Heart left ventricle (tissue), 16 donors: ENCODE measurements around the gene COPE. TPM values are rescaled to one million over a fixed set of nuclear protein-coding genes. Genes with fewer than 3 reads are reported as not detected.

Source experiments
- ATAC-seq, 4 donors: fragments of 200-7000 bp; cut with Tn5 transposase; one replicate each; pipeline ENCODE4 v1.9.1; 2020 to 2022; ENCODE audit warnings: moderate library complexity in 4 of 4, mild to moderate bottlenecking in 3 of 4, moderate number of reproducible peaks in 1 of 4
- DNase-seq, 5 donors: peaks; one replicate each; pipeline ENCODE4 v3.0.0-alpha.2; 2020
- H3K27ac ChIP-seq, 12 donors: fragments of 200-600 bp; sonication (generic) in 4 of 12; one replicate each; pipeline versions ENCODE4 v1.5.0 to v1.8.0; 2016 to 2022; ENCODE audit warnings: mild to moderate bottlenecking in 2 of 12
- H3K27me3 ChIP-seq, 9 donors: fragments of 200-600 bp; sonication (generic) in 2 of 9; one replicate each; pipeline versions ENCODE4 v1.5.1 to v1.8.0; 2016 to 2022; ENCODE audit warnings: mild to moderate bottlenecking in 3 of 9
- H3K36me3 ChIP-seq, 9 donors: fragments of 200-600 bp; sonication (generic) in 2 of 9; one replicate each; pipeline versions ENCODE4 v1.5.0 to v1.8.0; 2018 to 2022; ENCODE audit warnings: mild to moderate bottlenecking in 2 of 9
- H3K4me1 ChIP-seq, 12 donors: fragments of 200-600 bp; sonication (generic) in 4 of 12; one replicate each; pipeline versions ENCODE4 v1.5.0 to v1.8.0; 2016 to 2022; ENCODE audit warnings: mild to moderate bottlenecking in 3 of 12
- H3K4me3 ChIP-seq, 12 donors: fragments of 200-600 bp; sonication (generic) in 4 of 12; one replicate each; pipeline versions ENCODE4 v1.5.0 to v1.8.0; 2017 to 2022; ENCODE audit warnings: mild to moderate bottlenecking in 9 of 12, moderate library complexity in 4 of 12
- H3K9me3 ChIP-seq, 12 donors: fragments of 200-600 bp; sonication (generic) in 4 of 12; one replicate each; pipeline versions ENCODE4 v1.5.0 to v1.8.0; 2016 to 2022; ENCODE audit warnings: mild to moderate bottlenecking in 1 of 12
- POLR2A ChIP-seq, 2 donors: fragments of 450-650 bp; IDR thresholded peaks; one replicate each; pipeline ENCODE4 v1.6.1; 2017; ENCODE audit warnings: antibody characterized with exemption in 2 of 2, mild to moderate bottlenecking in 2 of 2, moderate library complexity in 2 of 2
- WGBS, 4 donors: extraction: QIAGEN DNeasy Blood & Tissue Kit in 2 of 4; methylation state at CpG; one replicate each; pipeline versions ENCODE4 v1.1.5 to v1.1.7; 2013 to 2018; 5-methylcytosine and 5-hydroxymethylcytosine counted together
- intact Hi-C, 10 donors: fragments of 100-400 bp; cut with DNase I; formaldehyde crosslinking; loops; one replicate each; pipeline versions ENCODE4 v1.11.1 to v1.14.2; 2022
- polyA plus RNA-seq, 2 donors: library from polyadenylated mRNA; stranded (reverse); fragments of 200-250 nt; gene quantifications; one replicate each; pipeline ENCODE4 v1.2.3, GENCODE V29; 2013
- total RNA-seq, 9 donors: library from RNA; depleted of rRNA in 2 of 9; stranded (reverse); fragments of >200 nt in 2 of 9; fragmentation: NEBNext Ultra II Directional in 3 of 9; extraction: Animal tissue kit (Norgen Biotek cat#: 25700) in 3 of 9; gene quantifications; one replicate each; pipeline versions ENCODE4 v1.1.0 to v1.2.4, GENCODE V29; 2016 to 2023
- TF ChIP-seq, protein P1 (sequence below), 12 donors: fragments of 200-600 bp; sonication (generic) in 4 of 12; IDR thresholded peaks; one replicate each; pipeline versions ENCODE4 v1.5.0 to v1.8.0; 2018 to 2022; ENCODE audit warnings: antibody characterized with exemption in 12 of 12, mild to moderate bottlenecking in 5 of 12
- donor health status: ischemic (EF 13 %, LVEDD 7.1; RV severe dilation, severe dysfunction).
- donor health status: healthy with polysubstance abuse.
- donor health status: DM: no; HTN: yes; CAD: no.
- donor health status: DM: no; HTN: no; CAD: no.
- donor health status: ischemic (EF 25% LVEDD 6.9; RV normal size, moderate dysfunction).
- donor health status: ischemic (EF 25% LVEDD 5.7; RV mildly dilated, moderate dysfunction).
- donor health status: healthy.
- donor health status: DM: yes; HTN: yes; CAD: no.
- donor health status: ischemic (EF 35%, LVEDD 5.7; RV mildly dilated, moderate dysfunction).
- donor health status: nonischemic (EF 11% LVEDD 7.7; RV severe dilation, severe dysfunction).
- donor health status: DM: yes; HTN: yes; CAD: no.
- donor health status: PGD.
- donor health status: ischemic (EF 29% LVEDD 5.4; RV normal size, mild dysfunction).
- donor health status: nonischemic (EF 23%, LVEDD 6.1; RV moderate dilation, normal function).

Gene COPE
- total and polyA plus RNA-seq, 11 donors, result 94.0 to 241 (median 147) TPM

DNA sequence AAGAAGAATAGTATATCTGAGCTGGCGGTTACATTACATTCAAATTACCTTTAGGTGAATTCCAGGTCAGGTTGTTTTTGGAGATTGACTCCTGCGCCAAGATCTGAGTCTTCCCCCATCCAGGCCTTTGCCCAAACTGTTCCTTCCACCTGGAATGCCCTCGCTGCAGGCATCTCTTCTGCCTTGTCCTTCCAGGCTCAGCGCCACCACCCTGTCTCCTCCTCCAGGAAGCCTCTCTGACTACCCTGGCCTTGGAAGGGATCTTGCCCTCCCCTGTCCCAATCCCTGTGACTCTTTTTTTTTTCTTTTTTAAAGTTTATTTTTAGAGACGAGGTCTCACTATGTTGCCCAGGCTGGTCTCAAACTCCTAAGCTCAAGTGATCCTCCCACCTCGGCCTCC, 23.5 kb upstream of the COPE start:
- no peak for DNase-seq
- intact Hi-C loops, result loop anchor here in 2 of 10 donors (5.0 kb wide), 1 partner anchor 45 kb away; no protein-coding TSS in a partner anchor
- WGBS, 4 donors, result 89 to 95% (median 92%) methylated on average over 6 of the region's 6 CpGs
- Histone ChIP-seq H3K9me3 (no peaks in the 10 kb centered on the region), H3K36me3 (peaks cover 0 to 14% (median under 1%) of the 10 kb centered on the region in 9 donors), H3K27me3 (no peaks in the 10 kb centered on the region), H3K27ac (no peak overlapping the region), H3K4me3 (no peak overlapping the region), H3K4me1 (peaks cover 0 to 23% (median 7%) of the 10 kb centered on the region in 12 donors)
- ATAC-seq, result no peak
- TF ChIP-seq, protein P1, sequence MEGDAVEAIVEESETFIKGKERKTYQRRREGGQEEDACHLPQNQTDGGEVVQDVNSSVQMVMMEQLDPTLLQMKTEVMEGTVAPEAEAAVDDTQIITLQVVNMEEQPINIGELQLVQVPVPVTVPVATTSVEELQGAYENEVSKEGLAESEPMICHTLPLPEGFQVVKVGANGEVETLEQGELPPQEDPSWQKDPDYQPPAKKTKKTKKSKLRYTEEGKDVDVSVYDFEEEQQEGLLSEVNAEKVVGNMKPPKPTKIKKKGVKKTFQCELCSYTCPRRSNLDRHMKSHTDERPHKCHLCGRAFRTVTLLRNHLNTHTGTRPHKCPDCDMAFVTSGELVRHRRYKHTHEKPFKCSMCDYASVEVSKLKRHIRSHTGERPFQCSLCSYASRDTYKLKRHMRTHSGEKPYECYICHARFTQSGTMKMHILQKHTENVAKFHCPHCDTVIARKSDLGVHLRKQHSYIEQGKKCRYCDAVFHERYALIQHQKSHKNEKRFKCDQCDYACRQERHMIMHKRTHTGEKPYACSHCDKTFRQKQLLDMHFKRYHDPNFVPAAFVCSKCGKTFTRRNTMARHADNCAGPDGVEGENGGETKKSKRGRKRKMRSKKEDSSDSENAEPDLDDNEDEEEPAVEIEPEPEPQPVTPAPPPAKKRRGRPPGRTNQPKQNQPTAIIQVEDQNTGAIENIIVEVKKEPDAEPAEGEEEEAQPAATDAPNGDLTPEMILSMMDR (IDR thresholded peaks at IDR 0.05), result no peak

- 54 to 66% (median 62%) methylated on average over 18 of the region's 18 CpGs for WGBS, 4 donors
- Histone ChIP-seq H3K27me3 (no peaks in the 10 kb centered on the region), H3K36me3 (peaks cover 0 to 17% (median 4%) of the 10 kb centered on the region in 9 donors), H3K4me1 (peaks cover 0 to 23% (median 7%) of the 10 kb centered on the region in 12 donors), H3K4me3 (peak overlapping the region in 7 of 12 donors; percentile 17 to 89 (median 29)), H3K27ac (peak overlapping the region in 2 of 12 donors; percentile 33 to 43), H3K9me3 (no peaks in the 10 kb centered on the region)
- ATAC-seq (peak in 1 of 4 donors; percentile 13), DNase-seq (no peak)
- intact Hi-C loops, result loop anchor here in 2 of 10 donors (2.0 to 5.0 kb wide), 2 partner anchors 23 to 46 kb away; partner anchors contain the start of genes COPE (in 1 of the 2) and DDX49 (in 1 of the 2)
- no peak for TF ChIP-seq POLR2A (IDR thresholded peaks at IDR 0.05)
- TF ChIP-seq, protein P1 (IDR thresholded peaks at IDR 0.05), result peak in 1 of 12 donors; percentile 6
Observed at GRCh38 chr19:18941628-18942354, 22.6 kb upstream of the COPE start.

- Histone ChIP-seq H3K27ac (peak within 1 kb of the TSS in 10 of 12 donors; percentile 50 to 78 (median 65)), H3K4me3 (peak within 1 kb of the TSS; percentile 56 to 90 (median 76)), H3K4me1 (peaks cover 0 to 23% (median 7%) of the 10 kb centered on the region in 12 donors), H3K36me3 (peaks cover 0 to 24% (median 9%) of the 10 kb centered on the region in 9 donors), H3K27me3 (no peaks in the 10 kb centered on the region), H3K9me3 (no peaks in the 10 kb centered on the region)
- ATAC-seq (peak; percentile 53 to 91 (median 86)), DNase-seq (peak; percentile 80 to 92 (median 88))
- 1 to 4% (median 2%) methylated on average over 17 to 81 of the region's 81 CpGs for WGBS, 4 donors
- intact Hi-C loops, result loop anchor here in 2 of 10 donors (2.0 to 5.0 kb wide), 2 partner anchors 22 to 46 kb away; partner anchors contain the start of genes COPE (in 1 of the 2) and DDX49 (in 1 of the 2)
- no peak for TF ChIP-seq POLR2A (IDR thresholded peaks at IDR 0.05)
- TF ChIP-seq, protein P1 (IDR thresholded peaks at IDR 0.05), result peak in 7 of 12 donors; percentile 13 to 47 (median 32)
Observed at GRCh38 chr19:18940769-18941627, 21.8 kb upstream of the COPE start, which contains the start of gene HOMER3. TSS of gene HOMER3 (minus strand) at chr19:18941217. CDS start at chr19:18938982, 2,235 bp downstream.
